Measurements from ENCODE around the gene EPO.
"Not testable (repeated sequence)": the region's sequence is repeated elsewhere in the genome, so short reads cannot be mapped to it uniquely, and the experiment has no call there.

EPO gene

DNA sequence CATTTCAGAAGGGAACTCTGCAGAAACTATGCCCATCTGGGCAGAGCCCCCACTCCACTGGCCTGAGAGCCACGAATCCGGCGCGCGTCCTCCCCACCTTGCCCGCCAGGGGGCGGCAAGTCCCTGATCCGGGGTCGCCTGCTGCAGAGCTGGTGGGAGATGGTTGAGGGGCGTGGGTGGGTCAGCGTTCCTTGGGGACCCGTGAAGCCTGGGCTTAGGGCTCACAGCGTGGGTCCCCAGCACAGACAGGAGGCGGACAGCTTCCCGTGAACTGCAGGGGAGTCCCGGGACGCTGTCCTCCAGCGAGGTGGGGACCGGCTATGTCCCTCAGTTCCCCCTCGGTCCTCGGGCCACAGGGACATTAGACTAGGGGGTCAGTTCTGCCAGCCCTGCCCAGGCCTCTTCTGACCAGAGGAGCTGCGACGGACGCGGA is 14.9 kb upstream of the EPO start:
- peak; percentile 73 for DNase-seq (ENCODE audit: low read depth)

- DNase-seq (ENCODE audit: low read depth) = peak; percentile 97
Observed at GRCh38 chr7:100705753-100706671, 14.3 kb upstream of the EPO start, which contains the start of gene POP7. POP7 (plus strand) TSS chr7:100706121; CDS start chr7:100706831, 710 bp downstream.

GRCh38 chr7:100706672-100707311 is 13.5 kb upstream of the EPO start:
- DNase-seq (ENCODE audit: low read depth) = no peak

DNA sequence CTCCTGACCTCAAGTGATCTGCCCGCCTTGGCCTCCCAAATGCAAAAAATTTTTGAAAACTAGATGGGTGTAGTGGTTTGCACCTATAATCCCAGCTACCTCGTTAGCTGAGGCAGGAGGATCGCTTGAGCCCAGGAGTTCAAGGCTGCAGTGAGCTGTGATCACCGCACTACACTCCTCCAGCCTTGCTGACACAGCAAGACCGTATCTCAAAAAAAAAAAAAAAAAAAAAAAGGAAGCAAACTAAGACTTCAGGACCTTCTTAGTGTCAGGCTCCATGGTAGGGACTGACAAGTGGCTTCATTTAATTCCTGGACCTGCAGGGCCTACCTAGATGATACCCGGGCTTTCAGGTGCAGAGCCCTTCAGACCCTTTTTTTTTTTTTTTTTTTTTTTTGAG is 11.9 kb upstream of the EPO start:
- DNase-seq (ENCODE audit: low read depth) = no peak

DNA sequence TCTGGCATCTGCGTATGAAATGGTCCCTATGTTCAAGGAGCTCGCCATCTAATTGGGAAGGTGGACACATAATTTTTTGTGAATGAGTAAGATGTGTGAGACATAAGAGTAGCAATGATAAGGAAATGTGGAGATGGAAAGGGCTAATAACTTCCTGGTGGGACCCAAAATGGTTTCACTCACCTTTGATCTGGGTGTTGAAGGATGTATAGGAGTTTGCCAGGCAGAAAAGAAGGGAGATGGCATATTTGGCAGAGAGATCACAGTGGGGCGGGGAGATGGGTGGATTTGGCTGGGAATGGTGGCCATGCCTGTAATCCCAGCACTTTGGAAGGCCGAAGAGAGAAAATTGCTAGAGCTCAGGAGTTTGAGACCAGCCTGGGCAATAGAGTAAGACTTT is 9.8 kb upstream of the EPO start:
- no peak for DNase-seq (ENCODE audit: low read depth)

DNA sequence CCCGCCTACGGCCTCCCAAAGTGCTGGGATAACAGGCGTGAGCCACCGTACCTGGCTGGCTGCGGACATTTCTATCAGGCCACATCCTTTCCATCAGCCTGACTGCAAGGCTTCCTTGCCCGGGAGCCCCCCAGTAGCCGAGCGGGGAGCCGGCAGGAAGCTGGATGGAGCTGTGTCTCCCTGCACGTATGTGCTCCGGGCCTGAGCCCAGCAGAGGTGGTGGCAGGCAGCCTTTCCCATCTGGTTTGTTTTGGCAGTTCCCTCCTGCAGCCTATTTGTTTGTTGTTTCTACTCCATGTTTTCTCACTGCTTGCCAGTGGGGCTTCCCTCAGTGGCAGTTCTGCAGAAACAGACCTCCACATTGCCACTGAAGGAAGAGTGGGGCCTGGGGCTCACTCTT is 8.9 kb upstream of the EPO start:
- DNase-seq (ENCODE audit: low read depth) = no peak

DNA sequence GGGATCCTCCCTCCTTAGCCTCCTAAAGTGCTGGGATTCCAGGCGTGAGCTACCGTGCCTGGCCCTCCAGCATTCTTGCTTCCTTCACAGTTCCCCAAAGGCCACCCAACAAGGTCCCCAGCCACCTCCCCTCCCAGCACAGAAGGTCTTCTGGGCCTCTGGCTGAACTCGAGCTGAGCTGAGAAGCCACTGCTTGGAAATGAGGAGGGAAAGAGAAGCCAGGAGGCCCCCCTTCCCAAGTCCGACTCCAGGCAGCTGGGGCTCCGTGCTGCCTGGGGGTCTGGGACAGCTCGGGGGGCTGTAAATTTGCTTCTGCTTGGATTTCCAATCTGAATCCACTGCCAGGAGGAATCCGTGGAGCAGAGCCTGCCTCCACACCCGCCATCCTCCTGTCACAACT is 5.5 kb upstream of the EPO start:
- no peak for DNase-seq (ENCODE audit: low read depth)

DNA sequence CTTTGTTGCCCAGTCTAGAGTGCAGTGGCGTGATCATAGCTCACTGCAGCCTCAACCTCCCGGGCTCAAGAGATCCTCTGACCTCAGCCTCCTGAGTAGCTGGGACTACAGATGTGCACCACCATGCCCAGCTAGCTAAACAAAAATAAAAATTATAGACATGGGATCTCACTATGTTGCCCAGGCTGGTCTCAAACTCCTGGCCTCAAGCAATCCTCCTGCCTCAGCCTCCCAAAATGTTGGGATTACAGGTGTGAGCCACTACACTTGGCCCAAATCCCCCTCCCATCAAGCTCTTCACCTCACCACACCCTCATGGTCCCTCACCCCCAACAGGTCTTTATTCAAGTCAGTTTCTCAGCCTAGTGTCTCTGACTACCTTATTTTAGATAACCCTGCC is 3.2 kb upstream of the EPO start:
- DNase-seq (ENCODE audit: low read depth) = not testable (repeated sequence)

DNA sequence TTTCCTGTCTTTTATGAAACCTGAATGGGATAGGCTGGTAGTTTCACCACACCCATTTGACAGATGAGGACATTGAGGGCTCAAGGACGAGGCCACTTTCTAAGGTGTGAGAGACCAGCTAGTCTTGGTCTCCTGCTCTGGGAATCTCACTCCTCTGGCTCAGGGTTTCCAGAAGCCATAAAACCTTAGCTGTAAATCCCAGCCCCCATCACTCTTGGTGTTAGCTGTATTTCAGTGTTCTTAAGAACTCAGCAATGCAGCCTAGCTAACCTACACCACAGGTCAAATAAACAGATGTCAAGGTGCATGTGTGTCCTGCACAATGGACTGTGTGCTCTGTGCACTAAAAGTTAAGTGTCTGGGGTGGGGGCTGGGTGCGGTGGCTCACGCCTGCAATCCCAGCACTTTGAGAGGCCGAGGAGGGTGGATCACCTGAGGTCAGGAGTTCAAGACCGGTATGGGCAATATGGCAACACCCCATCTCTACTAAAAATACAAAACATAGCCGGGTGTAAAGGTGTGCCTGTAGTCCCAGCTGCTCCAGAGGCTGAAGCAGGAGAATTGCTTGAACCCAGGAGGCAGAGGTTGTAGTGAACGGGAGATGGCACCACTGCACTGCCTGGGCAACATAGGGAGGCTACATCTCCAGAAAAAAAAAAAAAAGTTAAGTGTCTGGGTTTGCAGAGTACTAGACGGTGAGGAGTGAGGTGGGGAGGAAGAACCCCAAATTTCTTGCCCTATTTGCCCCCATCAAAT is 567 bp upstream of the EPO start:
- no peak for DNase-seq (ENCODE audit: low read depth)

- no peak for DNase-seq (ENCODE audit: low read depth)
Observed at GRCh38 chr7:100720671-100721504, 620 bp downstream of the EPO start.

GRCh38 chr7:100721505-100721812 is 1.2 kb downstream of the EPO start:
- DNase-seq (ENCODE audit: low read depth) = no peak

GRCh38 chr7:100722480-100723212 is 2.4 kb downstream of the EPO start:
- DNase-seq (ENCODE audit: low read depth) = no peak

DNA sequence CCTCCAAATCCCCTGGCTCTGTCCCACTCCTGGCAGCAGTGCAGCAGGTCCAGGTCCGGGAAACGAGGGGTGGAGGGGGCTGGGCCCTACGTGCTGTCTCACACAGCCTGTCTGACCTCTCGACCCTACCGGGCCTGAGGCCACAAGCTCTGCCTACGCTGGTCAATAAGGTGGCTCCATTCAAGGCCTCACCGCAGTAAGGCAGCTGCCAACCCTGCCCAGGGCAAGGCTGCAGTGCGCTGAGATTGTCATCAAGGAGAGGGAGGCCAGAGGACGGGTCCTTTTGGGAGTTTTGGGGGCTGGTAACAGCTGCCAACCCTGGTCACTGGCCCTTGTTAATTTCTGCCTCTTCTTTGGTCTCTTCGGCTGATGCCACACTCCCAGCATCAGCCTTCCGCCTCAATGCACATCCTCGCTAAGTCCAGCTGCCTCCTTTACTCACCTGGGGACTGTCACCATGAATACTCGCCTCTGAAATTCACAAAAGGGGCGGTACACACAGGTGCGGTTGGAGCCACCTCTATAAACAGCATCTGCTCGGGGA is 3.5 kb downstream of the EPO start:
- DNase-seq (ENCODE audit: low read depth) = no peak

DNA sequence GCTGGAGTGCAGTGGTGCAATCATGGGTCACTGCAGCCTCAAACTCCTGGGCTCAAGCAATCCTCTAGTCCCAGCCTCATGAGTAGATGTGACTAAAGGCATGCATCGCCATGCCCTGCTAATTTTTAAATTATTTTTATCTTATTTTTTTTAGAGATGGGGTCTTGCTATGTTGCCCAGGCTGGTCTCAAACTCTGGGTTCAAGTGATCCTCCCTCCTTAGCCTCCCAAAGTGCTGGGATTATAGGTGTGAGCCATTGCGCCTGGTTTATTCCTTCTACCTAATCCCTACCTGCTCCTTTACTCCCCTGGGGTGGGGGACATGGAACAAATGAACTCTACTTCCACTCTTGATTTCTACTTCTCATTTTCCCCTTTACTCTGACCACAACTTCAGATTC is 4.1 kb downstream of the EPO start:
- DNase-seq (ENCODE audit: low read depth) = not testable (repeated sequence)

GRCh38 chr7:100726996-100727761 is 6.9 kb downstream of the EPO start:
- DNase-seq (ENCODE audit: low read depth) = no peak

DNA sequence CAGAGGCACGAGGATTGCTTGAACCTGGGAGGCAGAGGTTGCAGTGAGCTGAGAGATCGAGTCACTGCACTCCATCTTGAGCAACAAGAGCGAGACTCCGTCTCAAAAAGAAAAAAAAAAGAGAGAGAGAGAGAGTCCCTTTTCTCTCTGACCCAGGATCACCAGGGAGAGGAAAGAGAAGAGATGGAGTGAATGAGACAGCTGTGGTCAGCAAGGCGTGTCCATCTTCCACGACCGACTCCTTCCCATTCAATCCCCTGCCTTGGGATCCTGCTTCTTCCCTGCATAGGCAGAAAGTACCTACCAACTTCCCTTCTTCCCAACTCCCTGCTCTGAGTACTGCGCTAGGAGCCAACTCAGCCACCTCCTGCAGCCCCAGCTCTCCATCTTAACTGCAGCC is 7.9 kb downstream of the EPO start:
- DNase-seq (ENCODE audit: low read depth) = no peak

DNA sequence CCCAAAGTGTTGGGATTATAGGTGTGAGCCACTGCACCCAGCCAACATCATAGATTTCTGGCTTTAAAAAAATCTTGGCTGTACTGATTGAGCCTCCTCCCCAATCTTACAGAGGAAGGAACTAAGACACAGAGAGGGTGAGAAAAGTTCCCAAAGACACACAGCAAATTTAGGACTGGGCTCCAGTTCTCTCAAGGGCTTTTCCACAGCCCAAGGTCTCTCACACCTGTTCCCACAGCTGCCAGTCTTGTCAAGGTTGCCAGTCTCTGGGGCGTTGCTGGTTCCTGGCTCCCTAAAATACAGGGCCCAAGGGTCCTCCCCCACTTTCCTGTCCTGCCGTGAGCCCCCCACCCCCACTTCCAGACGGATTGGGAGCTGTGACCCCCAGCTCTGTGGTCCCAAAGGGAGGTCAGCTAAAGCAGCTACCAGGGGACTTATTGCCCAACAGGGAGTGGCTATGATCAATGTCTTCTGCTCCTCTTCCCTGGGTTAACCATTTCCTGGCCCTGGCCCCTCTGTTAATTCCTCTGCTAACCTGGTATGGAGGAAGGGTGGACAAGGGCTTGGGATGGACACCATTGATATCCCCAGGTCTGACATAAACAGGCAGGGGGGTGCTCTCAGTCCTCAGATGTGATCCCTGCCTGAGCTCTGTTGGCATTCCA is 10.0 kb downstream of the EPO start:
- no peak for DNase-seq (ENCODE audit: low read depth)

GRCh38 chr7:100731937-100732636 is 11.8 kb downstream of the EPO start:
- no peak for DNase-seq (ENCODE audit: low read depth)

- no peak for DNase-seq (ENCODE audit: low read depth)
Observed at GRCh38 chr7:100735730-100736129, 15.5 kb downstream of the EPO start.
